Measurements from ENCODE around the gene PRXL2B.
A peak's percentile ranks its signal among the peaks of the same experiment; 100 is the strongest.
"Not testable (repeated sequence)": the region's sequence is repeated elsewhere in the genome, so short reads cannot be mapped to it uniquely, and the experiment has no call there.

PRXL2B gene

GRCh38 chr1:2551544-2551943 lies 35.0 kb upstream of the PRXL2B start:
- DNase-seq = not testable (repeated sequence)

- DNase-seq = no peak
Observed at GRCh38 chr1:2552189-2552588, 34.4 kb upstream of the PRXL2B start.

GRCh38 chr1:2553076-2553475 lies 33.5 kb upstream of the PRXL2B start:
- DNase-seq = not testable (repeated sequence)

- no peak for DNase-seq
Observed at GRCh38 chr1:2553871-2554620, 32.5 kb upstream of the PRXL2B start.

GRCh38 chr1:2554621-2555387 lies 31.8 kb upstream of the PRXL2B start:
- peak; percentile 76 for DNase-seq

- DNase-seq = peak; percentile 89
Observed at GRCh38 chr1:2555634-2556276, 30.8 kb upstream of the PRXL2B start.

- peak; percentile 90 for DNase-seq
Observed at GRCh38 chr1:2556277-2556677, 30.3 kb upstream of the PRXL2B start, which contains the start of gene TNFRSF14. Gene TNFRSF14 (plus strand): TSS chr1:2556371. CDS start chr1:2556665, 294 bp downstream.

- peak; percentile 77 for DNase-seq
Observed at GRCh38 chr1:2556678-2557481, 29.7 kb upstream of the PRXL2B start.

- DNase-seq = no peak
Observed at GRCh38 chr1:2557482-2558400, 28.8 kb upstream of the PRXL2B start.

GRCh38 chr1:2558420-2558819 lies 28.2 kb upstream of the PRXL2B start:
- DNase-seq = no peak

GRCh38 chr1:2558861-2559260 lies 27.7 kb upstream of the PRXL2B start:
- no peak for DNase-seq

GRCh38 chr1:2559509-2560298 lies 26.9 kb upstream of the PRXL2B start:
- DNase-seq = no peak

GRCh38 chr1:2560299-2561073 lies 26.1 kb upstream of the PRXL2B start:
- DNase-seq = no peak

- DNase-seq = no peak
Observed at GRCh38 chr1:2561446-2561845, 25.1 kb upstream of the PRXL2B start.

- DNase-seq = no peak
Observed at GRCh38 chr1:2561898-2562895, 24.4 kb upstream of the PRXL2B start.

GRCh38 chr1:2563205-2563604 lies 23.4 kb upstream of the PRXL2B start:
- DNase-seq = no peak

GRCh38 chr1:2564006-2564814 lies 22.4 kb upstream of the PRXL2B start:
- DNase-seq = no peak

All from activated effector memory CD4-positive, alpha-beta T cell treated with anti-CD3 and anti-CD28 coated beads, Interleukin-2, amount 50 U/mL, for 16 hours (primary cell).